ENCODE measurements around the gene CEP112.
"Not testable (repeated sequence)": the region's sequence is repeated elsewhere in the genome, so short reads cannot be mapped to it uniquely, and the experiment has no call there.

Gene CEP112

GRCh38 chr17:65742403-65743307, 449.3 kb downstream of the CEP112 start:
- DNase-seq = no peak
- no peaks in the 10 kb centered on the region for H3K27me3 ChIP-seq (ENCODE audit: insufficient read depth, low read depth, severe bottlenecking)
- no peak overlapping the region for H3K27ac ChIP-seq
- no peak overlapping the region for H3K4me3 ChIP-seq (ENCODE audit: low read depth, low read length)
- no peaks in the 10 kb centered on the region for H3K9me3 ChIP-seq (ENCODE audit: severe bottlenecking)
- H3K36me3 ChIP-seq = no peaks in the 10 kb centered on the region
- no peak for TF ChIP-seq CTCF (IDR thresholded peaks at IDR 0.05; ENCODE audit: low read depth, low read length)

- Histone ChIP-seq H3K27me3 (ENCODE audit: insufficient read depth, low read depth, severe bottlenecking) (no peaks in the 10 kb centered on the region), H3K27ac (no peak overlapping the region), H3K36me3 (no peaks in the 10 kb centered on the region), H3K9me3 (ENCODE audit: severe bottlenecking) (no peaks in the 10 kb centered on the region), H3K4me3 (ENCODE audit: low read depth, low read length) (no peak overlapping the region)
- no peak for DNase-seq
- no peak for TF ChIP-seq CTCF (IDR thresholded peaks at IDR 0.05; ENCODE audit: low read depth, low read length)
These were observed 450.2 kb downstream of the CEP112 start for GRCh38 chr17:65741710-65742109.

GRCh38 chr17:65739034-65739433, 452.9 kb downstream of the CEP112 start:
- no peaks in the 10 kb centered on the region for H3K27me3 ChIP-seq (ENCODE audit: insufficient read depth, low read depth, severe bottlenecking)
- H3K27ac ChIP-seq = no peak overlapping the region
- no peak for DNase-seq
- H3K9me3 ChIP-seq (ENCODE audit: severe bottlenecking) = no peaks in the 10 kb centered on the region
- H3K36me3 ChIP-seq = no peaks in the 10 kb centered on the region
- no peak for TF ChIP-seq CTCF (IDR thresholded peaks at IDR 0.05; ENCODE audit: low read depth, low read length)
- no peak overlapping the region for H3K4me3 ChIP-seq (ENCODE audit: low read depth, low read length)

- no peak for TF ChIP-seq CTCF (IDR thresholded peaks at IDR 0.05; ENCODE audit: low read depth, low read length)
- H3K27me3 ChIP-seq (ENCODE audit: insufficient read depth, low read depth, severe bottlenecking) = no peaks in the 10 kb centered on the region
These were observed 454.5 kb downstream of the CEP112 start for GRCh38 chr17:65737451-65737850.

GRCh38 chr17:65733314-65733713, 458.6 kb downstream of the CEP112 start:
- Histone ChIP-seq H3K27ac (no peak overlapping the region), H3K27me3 (ENCODE audit: insufficient read depth, low read depth, severe bottlenecking) (no peaks in the 10 kb centered on the region)

More at GRCh38 chr17:65737451-65737850, 454.5 kb downstream of the CEP112 start:
- H3K36me3 ChIP-seq = no peaks in the 10 kb centered on the region
- H3K9me3 ChIP-seq (ENCODE audit: severe bottlenecking) = no peaks in the 10 kb centered on the region
- H3K4me3 ChIP-seq (ENCODE audit: low read depth, low read length) = no peak overlapping the region
- DNase-seq = no peak
- no peak overlapping the region for H3K27ac ChIP-seq

GRCh38 chr17:65732667-65733066, 459.3 kb downstream of the CEP112 start:
- not testable (repeated sequence) for H3K4me3 ChIP-seq (ENCODE audit: low read depth, low read length); H3K9me3 ChIP-seq (ENCODE audit: severe bottlenecking); H3K27ac ChIP-seq; DNase-seq; H3K36me3 ChIP-seq; H3K27me3 ChIP-seq (ENCODE audit: insufficient read depth, low read depth, severe bottlenecking)

More at GRCh38 chr17:65733314-65733713, 458.6 kb downstream of the CEP112 start:
- no peak for DNase-seq
- H3K4me3 ChIP-seq (ENCODE audit: low read depth, low read length) = no peak overlapping the region
- H3K9me3 ChIP-seq (ENCODE audit: severe bottlenecking) = no peaks in the 10 kb centered on the region
- no peak for TF ChIP-seq CTCF (IDR thresholded peaks at IDR 0.05; ENCODE audit: low read depth, low read length)
- H3K36me3 ChIP-seq = no peaks in the 10 kb centered on the region
